GM19351 (cell line): ENCODE results near the gene TBX21.

Source experiments
- ATAC-seq: cut with Tn5 transposase; IDR thresholded peaks from one replicate; pipeline ENCODE4 v1.9.1; 2021; ENCODE audit warnings: mild to moderate bottlenecking, moderate library complexity; ENCODE audit not compliant: unreplicated experiment

TBX21 gene

DNA sequence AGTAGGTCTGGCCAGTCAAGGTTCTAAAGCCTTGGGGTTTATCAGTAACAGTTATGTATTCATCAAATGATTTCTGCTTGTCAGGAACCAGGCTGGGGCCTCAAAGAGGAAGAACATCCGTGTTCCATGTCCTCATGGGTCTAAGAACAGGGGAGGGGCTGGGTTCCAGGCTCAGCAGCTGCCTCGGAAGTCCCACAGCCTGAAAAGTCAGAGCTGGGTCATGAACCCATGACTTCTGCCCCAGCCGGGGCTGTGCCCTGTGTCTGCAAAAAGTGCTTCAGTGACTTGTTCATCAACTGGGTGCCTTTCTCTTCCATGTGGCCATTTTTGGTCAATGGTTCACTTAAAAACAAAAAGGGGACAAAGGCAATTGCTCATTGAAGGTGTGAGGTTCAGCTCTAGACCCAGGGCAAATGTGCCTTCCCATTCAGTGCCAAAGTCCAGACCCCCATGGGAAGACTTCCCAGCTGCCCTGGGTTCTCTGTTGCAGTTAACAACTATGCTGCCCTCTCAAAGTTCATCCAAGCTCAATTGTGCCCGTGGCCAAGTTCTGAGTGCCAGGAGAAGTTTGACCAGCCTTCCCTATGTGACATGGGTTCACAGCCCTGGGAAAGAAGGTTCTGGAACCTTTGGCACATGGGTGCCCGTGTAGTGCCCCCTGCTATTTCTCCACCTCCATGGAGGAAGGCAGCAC is 20.6 kb upstream of the TBX21 start:
- no peak for ATAC-seq

DNA sequence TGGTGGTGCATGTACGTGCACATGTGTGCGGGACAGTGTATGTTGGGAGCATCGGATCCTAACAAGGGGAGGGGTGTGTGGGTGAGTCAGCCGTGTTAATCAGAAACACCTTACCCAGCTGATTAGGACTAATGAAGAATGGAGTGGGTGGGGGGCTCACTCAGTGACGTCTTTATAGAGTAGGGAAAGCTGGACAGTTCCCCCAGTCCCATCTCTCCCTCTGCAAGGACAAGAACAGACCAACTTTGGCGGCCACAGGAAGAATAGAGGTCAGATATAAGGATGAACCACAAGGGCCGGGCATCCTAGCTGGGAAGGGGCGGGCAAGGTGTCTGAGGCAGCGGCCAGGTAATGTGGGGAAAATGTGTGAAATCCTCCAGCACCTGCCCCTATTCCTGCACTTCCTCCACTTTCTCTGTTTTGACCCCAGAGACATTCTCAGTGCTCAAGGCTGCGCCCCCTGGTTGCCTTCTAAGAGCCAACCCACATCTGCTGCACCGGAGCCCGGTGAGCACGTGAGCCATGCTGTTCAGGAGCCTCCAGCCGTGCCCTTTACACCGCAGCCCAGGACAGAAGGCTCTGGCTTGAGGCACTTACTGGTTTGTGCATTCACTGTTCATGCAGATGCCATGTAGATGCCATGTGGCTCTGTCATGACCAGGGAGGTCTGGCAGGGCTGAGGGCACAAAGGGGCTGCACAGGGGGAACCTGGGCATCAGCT is 18.9 kb upstream of the TBX21 start:
- no peak for ATAC-seq

DNA sequence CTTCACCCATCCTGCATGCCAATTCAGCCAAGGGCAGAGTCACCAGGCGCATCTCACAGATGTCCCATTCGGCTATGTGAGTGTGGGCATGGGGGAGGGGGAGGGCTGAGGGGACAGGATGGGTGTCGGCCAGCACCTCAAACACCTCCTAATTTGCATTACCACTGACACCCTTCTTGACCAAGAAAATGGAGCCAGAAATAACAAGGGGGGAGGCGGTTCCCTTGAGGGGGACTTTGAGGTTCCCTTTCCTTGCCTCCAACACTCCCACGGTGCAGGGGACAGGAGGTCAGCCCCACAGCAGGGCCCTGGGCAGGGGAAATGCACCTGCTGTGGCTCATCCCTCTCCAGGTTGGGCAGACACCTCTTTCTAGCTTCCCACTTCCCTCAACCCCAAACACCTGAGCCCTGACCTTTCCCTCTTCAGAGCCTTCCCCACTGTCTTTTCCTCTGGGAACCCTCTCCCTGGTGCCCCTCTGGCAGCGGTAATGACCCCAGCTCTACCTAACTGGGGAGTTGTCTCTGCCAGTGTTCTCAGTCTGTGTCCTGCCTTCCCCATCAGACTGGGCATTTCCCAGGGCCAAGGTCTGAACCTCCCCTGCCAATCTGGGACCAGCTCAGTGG is 18.2 kb upstream of the TBX21 start:
- ATAC-seq: no peak

DNA sequence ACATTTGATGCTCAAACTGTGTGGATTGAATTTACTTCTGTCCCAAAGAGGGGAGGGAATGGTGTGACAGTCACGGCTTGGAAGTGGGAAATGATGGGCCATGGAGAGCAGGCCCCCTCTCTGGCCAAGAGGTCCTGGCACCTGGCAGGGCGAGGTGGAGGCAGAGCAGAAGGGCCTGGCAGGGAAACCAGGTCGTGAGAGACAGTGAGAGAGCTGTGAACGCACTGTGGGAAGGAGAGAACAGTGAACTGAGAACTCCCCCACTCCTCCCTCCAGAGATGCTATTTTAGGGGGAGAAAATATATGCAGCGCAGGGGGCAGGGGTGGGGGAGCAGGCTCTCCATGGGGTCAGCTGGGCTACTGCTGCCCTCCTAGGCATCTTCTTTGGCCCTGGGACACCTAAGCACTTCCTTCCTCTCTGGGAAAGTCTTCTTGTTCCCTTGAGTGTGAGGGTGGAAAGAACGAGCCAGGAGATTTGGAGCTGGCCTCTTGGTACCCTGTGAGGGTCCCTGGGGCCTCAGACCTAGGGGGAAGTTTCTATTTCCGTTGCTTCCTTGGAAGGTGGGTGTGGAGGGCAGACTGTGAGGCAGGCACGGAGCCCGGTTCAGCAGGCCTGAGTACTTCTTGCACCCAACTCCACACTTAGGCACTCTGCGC is 17.2 kb upstream of the TBX21 start:
- ATAC-seq: no peak

DNA sequence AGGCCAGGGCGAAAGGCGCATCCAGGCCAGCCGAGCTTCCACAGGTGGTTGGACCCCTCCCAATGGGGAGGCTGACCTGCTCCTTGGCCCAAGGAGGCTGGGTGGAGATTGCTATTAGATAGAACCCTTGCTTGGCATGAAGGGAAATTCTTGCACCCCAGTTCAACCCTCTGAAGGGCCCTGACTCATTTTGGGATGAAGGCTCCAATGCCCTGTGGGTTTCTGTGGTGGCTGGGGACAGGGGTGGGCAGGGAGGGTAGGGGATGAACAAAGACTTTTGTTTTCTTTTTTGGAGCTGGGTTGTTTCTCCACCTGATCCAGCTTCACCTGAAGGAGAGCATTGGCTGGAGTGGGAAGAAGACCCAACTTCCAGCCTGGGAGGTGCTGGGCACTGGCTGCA is 16.7 kb upstream of the TBX21 start:
- no peak for ATAC-seq

DNA sequence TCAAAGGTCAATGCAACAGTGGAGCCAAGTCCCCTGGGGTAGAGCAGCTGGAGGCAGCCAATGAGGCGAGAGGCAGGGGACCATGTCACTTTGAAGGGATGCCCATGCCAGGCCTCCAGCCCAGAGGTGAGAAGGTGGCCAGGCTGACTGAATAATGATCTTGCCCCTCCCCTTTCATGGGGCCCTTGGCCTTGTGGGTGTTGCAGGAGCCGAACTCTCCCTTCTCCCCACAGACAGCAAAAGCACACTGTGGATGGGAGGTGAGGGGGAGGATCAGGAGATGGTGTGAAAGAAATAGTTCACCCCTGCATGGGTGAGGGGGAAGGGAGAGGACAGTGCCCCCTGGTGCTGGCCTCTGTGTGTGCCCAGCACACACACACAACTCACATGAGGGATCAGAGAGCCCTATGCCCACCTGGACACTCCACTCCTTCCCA is 15.8 kb upstream of the TBX21 start:
- no peak for ATAC-seq

DNA sequence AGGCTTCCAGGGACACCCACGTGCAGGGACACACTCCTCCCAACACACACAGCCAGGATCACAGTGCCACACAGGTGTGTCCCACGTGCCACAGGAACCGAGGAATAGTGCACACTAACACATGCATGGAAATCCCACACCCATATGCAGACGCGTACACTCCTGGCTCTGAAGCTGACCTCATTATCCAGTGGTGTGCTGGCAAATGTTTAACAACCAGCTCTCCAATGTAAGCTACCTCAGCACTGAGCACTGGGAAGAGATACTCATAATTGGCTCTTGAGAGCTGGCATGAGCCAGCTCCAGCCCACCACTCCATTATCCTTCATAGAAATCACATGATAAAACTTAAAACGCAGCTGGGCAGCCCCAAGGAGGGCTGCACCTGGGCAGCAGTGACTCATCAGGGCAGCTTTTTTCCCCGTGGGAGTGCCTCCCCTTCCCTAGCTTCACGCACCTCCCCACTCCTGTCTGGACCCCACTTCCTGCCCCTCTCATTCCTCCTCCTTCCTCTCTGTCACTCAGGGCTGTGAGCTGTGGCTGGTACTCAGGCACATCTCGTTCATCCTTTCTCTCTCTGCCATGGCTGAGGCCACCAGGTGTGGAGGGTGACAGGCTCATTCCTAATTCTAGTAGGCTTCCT is 14.9 kb upstream of the TBX21 start:
- no peak for ATAC-seq

DNA sequence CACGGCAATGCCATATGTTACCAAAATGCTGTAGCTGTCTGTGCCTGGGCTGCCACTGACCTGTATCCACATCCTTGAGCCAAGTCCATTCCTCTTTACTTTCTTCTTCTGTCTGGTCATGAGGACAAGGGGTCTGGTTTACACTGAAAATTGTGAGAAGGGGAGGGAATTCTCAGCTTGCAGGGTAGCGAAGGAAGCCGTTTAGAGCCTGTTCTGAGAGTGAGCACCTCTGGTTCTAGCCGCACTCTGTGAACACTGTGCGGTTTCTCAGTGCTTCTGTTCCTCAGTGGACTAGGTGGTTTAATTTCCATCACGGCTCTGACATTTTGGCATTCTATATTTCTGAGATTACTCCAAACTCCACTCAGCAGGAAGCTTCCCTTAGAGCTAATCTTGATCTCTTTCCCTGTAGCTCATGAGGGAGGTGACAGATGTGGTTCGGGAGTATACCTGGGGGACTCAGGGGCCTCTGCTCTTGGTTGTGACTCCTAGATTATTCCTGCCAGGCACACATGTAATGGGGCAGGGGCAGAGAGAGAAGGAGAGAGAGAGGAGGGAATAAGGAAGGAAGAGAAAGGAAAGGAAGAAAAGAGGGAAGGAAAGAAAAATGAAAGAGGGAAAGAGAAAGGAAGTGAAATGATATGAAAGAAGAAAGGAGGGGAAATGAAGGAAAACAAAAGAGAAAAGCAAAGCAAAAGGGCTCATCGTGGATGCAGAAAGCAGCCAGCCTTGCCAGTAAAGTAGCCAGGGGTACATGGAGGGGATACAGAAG is 14.2 kb upstream of the TBX21 start:
- no peak for ATAC-seq

DNA sequence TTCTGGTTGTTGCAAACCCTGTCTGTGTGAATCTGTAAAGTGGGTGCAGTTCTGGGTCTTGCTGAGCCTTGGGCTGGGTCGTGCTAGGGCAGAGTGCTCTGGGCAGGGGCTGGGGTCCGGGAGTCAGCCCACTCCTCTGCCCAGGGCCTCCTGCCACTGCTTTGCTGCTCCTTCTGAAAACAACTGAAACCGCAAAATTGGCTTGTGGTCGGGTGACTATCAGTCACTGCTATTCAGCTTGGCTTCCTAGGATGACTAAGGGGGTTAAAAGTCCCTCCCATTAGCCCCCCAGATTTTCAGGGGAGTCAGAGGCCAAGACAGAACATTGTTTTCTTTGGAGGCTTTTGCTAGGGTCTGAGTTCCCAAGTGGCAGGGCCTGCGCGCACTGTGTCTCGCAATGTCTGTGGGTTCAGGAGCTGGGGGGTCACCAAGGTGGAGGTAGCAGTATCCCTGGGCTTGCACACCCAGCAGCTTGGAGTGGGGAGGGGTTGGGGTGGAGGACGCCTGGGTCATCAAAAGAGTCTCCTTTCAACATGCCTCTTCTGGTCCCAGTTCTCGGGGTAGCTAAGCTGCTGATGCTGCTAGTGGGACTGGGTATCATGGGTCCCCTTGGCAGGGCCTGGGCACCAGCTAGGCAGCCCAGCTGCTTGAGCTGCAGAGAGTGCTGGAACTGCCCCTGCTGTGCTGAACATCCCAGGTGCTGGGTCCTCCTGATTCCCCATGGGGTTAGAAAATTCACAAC is 13.5 kb upstream of the TBX21 start:
- ATAC-seq: no peak

DNA sequence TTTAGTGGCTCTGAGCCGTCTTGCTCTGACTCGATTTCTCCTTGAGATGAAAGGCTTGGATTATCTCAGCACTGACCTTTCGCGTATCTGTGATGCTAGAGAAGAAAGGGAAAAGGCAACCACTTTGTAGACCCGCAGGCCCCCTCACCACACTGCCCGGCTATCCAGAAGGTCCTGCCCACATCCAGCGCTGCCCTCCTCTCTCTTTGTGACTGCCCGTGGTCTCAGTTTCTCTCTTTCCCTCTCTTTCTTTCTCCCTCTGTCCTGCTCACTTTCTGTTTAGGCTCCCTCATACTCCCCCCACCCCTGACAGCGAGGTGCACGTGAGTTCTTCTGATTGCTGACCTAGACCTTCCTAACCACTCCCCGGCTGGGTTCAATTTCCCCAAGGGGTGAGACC is 12.8 kb upstream of the TBX21 start:
- ATAC-seq: no peak

DNA sequence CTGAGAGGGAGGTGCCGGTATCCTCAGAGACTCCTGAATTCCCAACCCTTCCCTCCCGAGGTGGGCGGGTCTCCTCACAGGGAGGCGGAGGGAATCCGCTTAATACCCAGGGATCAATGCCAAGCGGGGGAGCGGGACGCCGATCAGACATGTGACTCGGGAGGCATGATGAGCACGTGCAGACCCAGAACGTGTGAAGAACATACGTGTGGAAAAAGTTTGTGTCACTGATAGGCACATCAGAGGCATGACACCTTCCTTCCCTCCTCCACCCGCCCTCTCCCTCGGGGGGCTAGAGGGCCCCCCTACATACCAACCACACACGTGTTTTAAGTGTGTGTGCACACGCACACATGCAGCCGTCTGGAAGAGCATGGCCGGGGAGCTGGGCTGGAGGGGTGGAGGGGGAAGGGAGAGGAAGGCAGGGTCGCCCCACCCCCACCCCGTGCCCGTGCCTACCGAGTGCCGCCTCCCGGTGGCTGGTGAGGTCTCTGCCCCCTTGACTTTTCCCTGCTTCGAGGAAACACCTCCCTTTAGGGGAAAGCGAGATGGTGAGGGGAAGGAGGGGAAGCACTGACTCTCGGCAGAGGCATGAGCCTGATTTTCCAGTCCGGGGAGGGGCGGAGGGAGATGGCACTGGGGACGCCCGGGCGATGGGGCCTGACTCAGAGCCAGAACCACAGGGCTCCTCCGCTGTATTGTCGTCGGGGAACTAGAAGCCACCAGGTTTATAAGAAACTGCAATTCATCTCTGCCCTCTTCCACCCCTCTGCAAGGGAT is 12.1 kb upstream of the TBX21 start:
- ATAC-seq: no peak

DNA sequence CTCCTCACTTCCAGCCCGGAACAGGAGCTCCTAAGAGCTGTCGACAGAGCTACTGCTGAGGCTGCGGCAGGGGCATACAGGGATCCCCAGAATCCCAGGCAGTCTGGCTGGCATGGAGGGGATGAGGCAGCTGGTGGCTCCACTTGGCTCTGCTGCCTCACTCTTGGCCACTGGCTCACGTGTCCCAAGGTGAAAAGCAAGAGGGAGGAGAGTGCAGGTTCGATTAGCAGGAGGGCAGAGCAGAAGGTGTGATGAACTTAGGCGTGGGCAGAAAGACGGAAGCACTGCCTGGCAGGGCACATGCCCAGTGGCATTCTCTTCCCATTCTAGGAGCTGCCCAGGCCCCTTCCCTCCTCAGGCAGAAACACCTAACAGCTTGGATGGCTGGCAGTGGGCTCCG is 11.3 kb upstream of the TBX21 start:
- ATAC-seq: no peak

DNA sequence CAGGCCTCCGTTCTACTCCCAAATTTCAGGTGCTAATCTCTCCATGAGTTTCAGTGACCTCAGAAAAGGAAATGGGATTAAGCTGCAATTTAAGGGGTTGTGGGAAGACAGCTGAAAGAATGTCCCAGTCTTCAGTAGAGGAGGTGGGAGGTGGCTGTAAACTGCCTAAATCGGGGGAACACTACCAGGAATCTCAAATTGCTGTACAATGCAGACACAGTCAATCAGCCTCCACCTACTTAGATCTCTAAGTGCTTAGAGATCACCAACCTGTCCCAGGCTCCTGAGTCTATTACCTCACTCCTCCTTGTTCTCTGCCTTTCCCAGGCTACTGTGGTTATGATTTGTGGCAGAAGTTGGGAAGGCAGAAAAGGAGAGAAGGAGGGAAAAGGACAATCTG is 8.3 kb upstream of the TBX21 start:
- no peak for ATAC-seq

DNA sequence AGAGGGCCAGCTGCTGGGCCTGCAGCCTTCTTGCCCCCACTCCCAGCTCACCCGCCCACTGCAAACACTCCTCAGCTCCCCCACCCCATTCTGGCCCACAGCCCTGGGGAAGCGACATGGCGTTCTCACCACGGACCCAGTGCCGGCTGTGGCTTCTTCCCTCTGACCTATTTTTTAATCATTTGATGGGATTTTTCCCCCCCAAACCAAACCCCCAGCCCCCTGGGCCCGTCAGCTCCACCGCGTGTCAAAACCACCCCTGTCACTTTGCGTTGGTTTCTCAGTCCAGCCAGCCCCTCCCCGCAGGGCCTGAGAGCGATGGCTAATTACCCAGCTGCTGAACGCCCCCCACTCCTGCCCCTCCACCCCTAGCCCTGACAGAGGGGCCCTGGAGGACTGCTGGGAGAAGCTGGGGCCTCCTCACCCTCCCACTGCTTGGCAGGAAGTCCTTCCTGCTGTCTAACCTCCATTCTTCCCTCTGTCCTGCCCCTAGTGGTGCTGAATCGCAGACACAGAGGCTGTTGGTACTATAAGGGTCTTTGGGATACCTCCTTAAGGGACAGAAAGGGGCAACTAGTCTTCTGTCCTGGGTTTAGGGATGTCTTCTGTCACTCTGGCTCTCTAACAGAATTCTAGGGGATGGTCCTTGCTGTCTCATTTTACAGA is 7.5 kb upstream of the TBX21 start:
- ATAC-seq: no peak

DNA sequence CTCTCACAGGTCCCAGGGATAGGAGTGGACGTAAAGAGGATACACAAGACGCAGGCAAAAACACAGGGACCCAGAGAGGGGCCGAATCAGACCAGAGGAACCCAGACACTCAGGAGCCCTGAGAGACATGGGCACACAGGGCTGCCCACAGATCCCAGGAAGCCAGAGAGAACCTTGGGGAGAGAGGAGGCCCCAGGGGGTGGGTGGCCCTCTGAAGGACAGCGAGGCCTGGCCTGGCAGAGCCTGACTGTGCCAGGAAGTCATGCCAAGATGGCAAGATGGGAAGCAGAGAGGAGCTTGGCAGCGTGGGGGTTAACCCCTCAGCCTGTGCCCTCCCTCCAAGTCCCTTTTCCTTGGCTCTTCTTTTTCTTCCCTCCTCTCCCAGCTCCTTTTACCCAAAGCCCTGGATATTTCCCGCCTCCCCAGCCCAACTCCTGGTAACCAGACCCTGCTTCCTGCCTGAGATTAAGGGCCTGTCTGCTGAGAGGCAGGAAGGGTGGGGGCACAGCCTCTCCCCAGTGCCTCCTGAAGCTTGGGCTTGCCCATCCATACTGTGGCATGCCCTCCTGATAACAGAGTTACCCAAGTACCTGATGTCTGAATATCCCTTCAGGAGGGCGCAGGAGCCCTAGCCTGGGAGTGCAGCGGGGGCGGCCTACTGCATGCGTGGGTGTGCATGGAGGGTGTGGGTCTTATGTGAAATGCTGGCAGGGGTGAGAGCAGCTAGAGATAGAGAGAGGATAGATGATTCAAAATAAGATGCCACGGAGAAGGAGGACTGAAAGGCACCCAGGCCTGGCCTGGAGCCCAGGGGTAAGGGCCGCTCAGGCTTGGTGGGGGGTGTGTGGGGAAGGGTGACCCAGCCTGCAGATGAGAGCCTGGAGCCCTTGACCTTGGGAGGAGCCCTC is 6.0 kb upstream of the TBX21 start:
- no peak for ATAC-seq

DNA sequence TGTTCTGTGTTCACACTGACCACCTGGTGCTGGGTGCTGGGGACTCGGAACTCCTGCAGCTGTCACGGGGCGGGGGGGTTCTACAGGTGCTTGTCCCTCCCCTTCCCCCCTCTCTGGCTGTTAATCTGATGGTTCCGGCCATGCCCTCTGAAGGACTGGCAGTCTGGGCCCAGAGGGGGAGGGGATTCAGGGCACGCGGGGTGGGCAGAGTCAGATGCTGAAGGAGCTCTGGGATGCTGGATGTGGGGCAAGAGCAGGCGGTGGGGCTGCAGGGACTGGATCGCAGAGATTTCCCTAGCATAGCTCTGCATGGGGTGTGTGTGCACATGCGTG is 5.4 kb upstream of the TBX21 start:
- no peak for ATAC-seq

DNA sequence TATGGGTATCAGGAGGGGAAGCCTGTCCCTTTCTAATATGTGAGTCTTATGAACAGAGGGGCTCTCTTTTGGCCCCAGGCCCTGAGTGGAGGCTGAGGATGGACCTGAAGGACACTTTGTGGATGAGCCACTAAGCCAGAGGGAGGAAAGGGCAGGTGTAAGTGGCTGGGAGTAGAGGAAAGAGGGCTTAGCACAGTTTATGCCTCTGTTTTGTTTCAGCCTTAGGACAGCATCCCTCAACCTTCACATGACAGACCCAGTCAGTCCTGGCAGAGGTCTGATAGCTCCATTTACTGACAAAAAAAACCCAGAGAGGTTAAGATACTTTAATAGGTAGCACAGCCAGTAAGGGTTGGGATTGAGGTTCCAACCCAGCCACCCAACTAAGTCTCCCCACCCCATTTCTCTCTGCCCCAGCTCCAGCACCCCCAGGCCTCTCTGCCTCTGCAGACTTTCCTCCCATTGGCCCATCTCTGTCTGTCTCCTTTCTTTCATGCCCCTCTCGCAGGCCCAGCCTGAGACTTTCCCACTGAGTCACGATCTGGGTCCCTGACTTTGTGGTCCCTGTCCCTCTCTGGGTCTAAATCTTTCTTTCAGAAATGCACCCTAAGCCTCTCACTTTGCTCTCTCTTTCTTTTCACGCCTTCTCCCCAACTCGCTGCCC is 4.7 kb upstream of the TBX21 start:
- no peak for ATAC-seq
